SK-N-SH (cell line): ENCODE measurements around the gene PARD3B. TPM values are rescaled to one million over a fixed set of nuclear protein-coding genes. Genes with fewer than 3 reads are reported as not detected.

ENCODE experiments used
- CTCF ChIA-PET: fragments of 300-600, 350-600 bp; formaldehyde crosslinking; extraction: SDS; loops from one replicate; lab custom pipeline; 2021; lab: Yijun Ruan, JAX
- POLR2A ChIA-PET: fragments of 350-600 bp; sonication (Branson Sonifier 250); formaldehyde crosslinking; extraction: SDS; loops from one replicate; lab custom pipeline; 2020; ENCODE audit warnings: antibody characterized with exemption, inconsistent platforms; lab: Yijun Ruan, JAX
- DNase-seq: peaks from one replicate; pipeline ENCODE4 v3.0.0; 2012
- H2AFZ ChIP-seq: fragments of 200-600 bp; sonication (generic); 2 replicates; pipeline ENCODE4 v1.8.1; 2016; ENCODE audit warnings: antibody characterized with exemption, mild to moderate bottlenecking, low read depth
- H3F3A ChIP-seq: fragments of 200-600 bp; sonication (generic); replicated peaks from 2 replicates; pipeline ENCODE3; 2016; ENCODE audit warnings: antibody characterized with exemption, mild to moderate bottlenecking; ENCODE audit not compliant: insufficient read depth
- H3K27ac ChIP-seq, 2 experiments: fragments of 200-500 bp in 1 of 2; fragments of 200-600 bp in 1 of 2; sonication (Bioruptor generic) in 1 of 2; sonication (generic), shearing (Covaris generic) in 1 of 2; 2 replicates each; pipeline versions ENCODE4 v1.5.1 to v1.6.1; 2014 to 2016; ENCODE audit warnings: low read depth in 2 of 2, inconsistent platforms in 1 of 2, low read length in 1 of 2, mild to moderate bottlenecking in 1 of 2, mixed read lengths in 1 of 2
- H3K27me3 ChIP-seq: fragments of 200-600 bp; sonication (generic), shearing (Covaris generic); 2 replicates; pipeline ENCODE4 v1.6.1; 2016; ENCODE audit warnings: mixed run types; ENCODE audit not compliant: insufficient read depth
- H3K36me3 ChIP-seq, 2 experiments: fragments of 200-500 bp in 1 of 2; fragments of 200-600 bp in 1 of 2; sonication (Bioruptor generic) in 1 of 2; sonication (generic) in 1 of 2; replicated peaks in 1 of 2; 2 replicates each; pipeline versions ENCODE3 to v1.5.1; 2014 to 2016; ENCODE audit warnings: low read length in 1 of 2, mild to moderate bottlenecking in 1 of 2; ENCODE audit not compliant: insufficient read depth in 2 of 2, control insufficient read depth in 1 of 2
- H3K4me1 ChIP-seq, 2 experiments: fragments of 200-500 bp in 1 of 2; fragments of 200-600 bp in 1 of 2; sonication (Bioruptor generic) in 1 of 2; sonication (generic), shearing (Covaris generic) in 1 of 2; 2 replicates each; pipeline versions ENCODE4 v1.5.1 to v1.6.1; 2014 to 2016; ENCODE audit warnings: low read depth in 1 of 2, low read length in 1 of 2, mixed run types in 1 of 2; ENCODE audit not compliant: insufficient read depth in 2 of 2, control insufficient read depth in 1 of 2
- H3K4me2 ChIP-seq: fragments of 200-600 bp; sonication (generic), shearing (Covaris generic); 2 replicates; pipeline ENCODE4 v1.6.1; 2017; ENCODE audit warnings: mixed run types
- H3K4me3 ChIP-seq, 2 experiments: fragments of 200-500 bp in 1 of 2; fragments of 200-600 bp in 1 of 2; sonication (Bioruptor generic) in 1 of 2; sonication (generic), shearing (Covaris generic) in 1 of 2; 2 replicates each; pipeline versions ENCODE4 v1.5.1 to v1.8.1; 2014 to 2016; ENCODE audit warnings: low read depth in 2 of 2, inconsistent platforms in 1 of 2, low read length in 1 of 2, mild to moderate bottlenecking in 1 of 2, mixed read lengths in 1 of 2, moderate library complexity in 1 of 2
- H3K79me2 ChIP-seq: fragments of 200-600 bp; sonication (generic); 2 replicates; pipeline ENCODE4 v1.8.1; 2017; ENCODE audit warnings: mild to moderate bottlenecking; ENCODE audit not compliant: insufficient read depth
- H3K9ac ChIP-seq: fragments of 200-600 bp; sonication (generic); 2 replicates; pipeline ENCODE4 v1.6.1; 2017; ENCODE audit warnings: mixed run types
- H3K9me2 ChIP-seq: fragments of 200-600 bp; sonication (generic); 2 replicates; pipeline ENCODE4 v1.6.1; 2017; ENCODE audit warnings: mixed run types
- H3K9me3 ChIP-seq: fragments of 200-600 bp; sonication (generic); 2 replicates; pipeline ENCODE4 v1.6.1; 2017; ENCODE audit warnings: mixed run types, mild to moderate bottlenecking, moderate library complexity
- H4K20me1 ChIP-seq: fragments of 200-600 bp; sonication (generic); 2 replicates; pipeline ENCODE4 v1.6.1; 2017; ENCODE audit warnings: mild to moderate bottlenecking, mixed run types; ENCODE audit not compliant: insufficient read depth
- CHD2 ChIP-seq: fragments of 150-350 bp; IDR thresholded peaks from 2 replicates; pipeline ENCODE4 v1.6.1; 2018; ENCODE audit warnings: low read length; ENCODE audit not compliant: partially characterized antibody
- ELF1 ChIP-seq: IDR thresholded peaks from 2 replicates; pipeline ENCODE4 v1.4.0; 2012
- EP300 ChIP-seq, 2 experiments: IDR thresholded peaks; 2 replicates each; pipeline versions ENCODE4 v1.4.0 to v1.6.1; 2012; ENCODE audit warnings: borderline replicate concordance in 1 of 2, low read depth in 1 of 2, low read length in 1 of 2
- FOSL2 ChIP-seq: IDR thresholded peaks from 2 replicates; pipeline ENCODE4 v1.4.0; 2012; ENCODE audit warnings: low read depth, mild to moderate bottlenecking, moderate library complexity, borderline replicate concordance
- FOXJ3 ChIP-seq: sonication (generic); formaldehyde crosslinking; IDR thresholded peaks from 2 replicates; pipeline ENCODE4 v1.5.1; 2020; ENCODE audit warnings: mild to moderate bottlenecking, missing genetic modification reagents
- FOXM1 ChIP-seq: IDR thresholded peaks from 2 replicates; pipeline ENCODE4 v1.4.0; 2012; ENCODE audit warnings: low read depth, mild to moderate bottlenecking
- GABPA ChIP-seq: IDR thresholded peaks from 2 replicates; pipeline ENCODE4 v1.4.0; 2012; ENCODE audit warnings: low read depth, mild to moderate bottlenecking
- GATA2 ChIP-seq: sonication (generic); formaldehyde crosslinking; IDR thresholded peaks from 2 replicates; pipeline ENCODE4 v1.5.0; 2020; ENCODE audit warnings: mild to moderate bottlenecking, missing genetic modification reagents
- MAX ChIP-seq: IDR thresholded peaks from 2 replicates; pipeline ENCODE4 v1.4.0; 2012; ENCODE audit warnings: low read depth
- MEF2A ChIP-seq: IDR thresholded peaks from 2 replicates; pipeline ENCODE4 v1.4.0; 2012; ENCODE audit warnings: low read depth, borderline replicate concordance
- NFIC ChIP-seq: IDR thresholded peaks from 2 replicates; pipeline ENCODE4 v1.4.0; 2012; ENCODE audit warnings: borderline replicate concordance
- NRF1 ChIP-seq: IDR thresholded peaks from 2 replicates; pipeline ENCODE4 v1.6.1; 2012; ENCODE audit warnings: low read depth, mild to moderate bottlenecking, low read length
- RCOR1 ChIP-seq: fragments of 150-350 bp; IDR thresholded peaks from 2 replicates; pipeline ENCODE4 v1.6.1; 2017; ENCODE audit warnings: antibody characterized with exemption, low read length
- RFX5 ChIP-seq: IDR thresholded peaks from 2 replicates; pipeline ENCODE4 v1.6.1; 2012; ENCODE audit warnings: mild to moderate bottlenecking, improper control_type of control experiment, low read length
- SIN3A ChIP-seq: IDR thresholded peaks from 2 replicates; pipeline ENCODE4 v1.6.1; 2012; ENCODE audit warnings: low read depth, mild to moderate bottlenecking, low read length, moderate library complexity, borderline replicate concordance
- SMC3 ChIP-seq: IDR thresholded peaks from 2 replicates; pipeline ENCODE4 v1.6.1; 2012; ENCODE audit warnings: low read depth, low read length, improper control_type of control experiment
- TAF1 ChIP-seq: IDR thresholded peaks from 2 replicates; pipeline ENCODE4 v1.6.1; 2012; ENCODE audit warnings: low read depth, mild to moderate bottlenecking, low read length, moderate library complexity, borderline replicate concordance
- TCF12 ChIP-seq: IDR thresholded peaks from 2 replicates; pipeline ENCODE4 v1.4.0; 2012
- TEAD4 ChIP-seq: IDR thresholded peaks from 2 replicates; pipeline ENCODE4 v1.4.0; 2012; ENCODE audit warnings: mild to moderate bottlenecking, borderline replicate concordance; ENCODE audit not compliant: insufficient read depth
- USF1 ChIP-seq: IDR thresholded peaks from 2 replicates; pipeline ENCODE4 v1.4.0; 2012; ENCODE audit warnings: low read depth, borderline replicate concordance
- WGBS: methylation state at CpG from one replicate; pipeline ENCODE4 v1.1.6; 2017; ENCODE audit warnings: low lambda C conversion rate; 5-methylcytosine and 5-hydroxymethylcytosine counted together
- polyA plus RNA-seq, 3 experiments: library from polyadenylated mRNA; depleted of rRNA; stranded (reverse); fragments of >200 nt; gene quantifications; 2 replicates each; pipeline ENCODE4 v1.2.3, GENCODE V29; 2012
- TF ChIP-seq, protein P1 (sequence below): IDR thresholded peaks from 2 replicates; pipeline ENCODE4; 2012
- TF ChIP-seq, protein P2 (sequence below): IDR thresholded peaks from 2 replicates; pipeline ENCODE4 v1.6.1; 2012; ENCODE audit warnings: mild to moderate bottlenecking, low read depth, low read length, moderate library complexity

The PARD3B gene
- polyA plus RNA-seq, 1 of the 3 experiments (the other 2 are of a cell fraction) = 0.87 TPM

DNA sequence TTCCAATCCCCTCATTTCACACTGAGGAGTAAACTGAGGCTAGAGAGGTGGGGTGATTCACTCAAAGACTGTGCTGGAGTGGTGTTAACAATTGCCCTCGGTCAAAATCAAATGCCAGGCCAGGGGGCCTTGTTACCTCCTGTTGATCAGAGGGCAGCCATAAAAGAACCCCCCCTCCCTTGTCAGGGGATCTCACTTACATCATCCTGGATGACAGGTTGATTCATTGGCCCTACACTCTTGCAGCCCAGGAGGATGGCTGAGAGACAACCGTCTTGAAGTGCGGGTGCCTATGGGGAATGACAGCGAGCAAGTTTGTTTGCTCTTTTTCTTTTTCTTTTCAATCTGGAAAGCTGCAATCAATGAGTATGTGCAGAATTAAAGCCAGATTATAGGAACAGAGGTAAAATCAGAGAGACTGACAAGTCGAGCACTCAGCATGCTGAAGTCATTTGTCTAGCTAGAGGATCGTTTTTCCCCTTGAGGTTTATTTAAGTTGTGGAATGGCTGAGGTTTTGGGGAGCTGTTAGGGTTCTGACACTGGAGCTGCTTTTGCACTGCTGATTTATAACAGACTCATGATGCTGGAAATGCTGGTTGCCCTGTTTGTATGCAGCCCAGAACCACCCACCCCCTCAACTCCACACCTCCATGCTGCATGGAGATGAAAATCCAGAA is 1110.6 kb downstream of the PARD3B start:
- Histone ChIP-seq H3K9me2 (no peaks in the 10 kb centered on the region), H3K9me3 (no peaks in the 10 kb centered on the region), H3K36me3 (no peaks in the 10 kb centered on the region), H3K4me1 (peaks cover 3 to 29% of the 10 kb centered on the region in 2 experiments), H3K27me3 (no peaks in the 10 kb centered on the region), H3K79me2 (no peaks in the 10 kb centered on the region), H3K9ac (no peak overlapping the region), H4K20me1 (no peaks in the 10 kb centered on the region), H3K4me3 (no peak overlapping the region), H2AFZ (no peak overlapping the region), H3K27ac (peak overlapping the region in 1 of 2 experiments; percentile 84; a peak in 2 of 4 replicates), H3F3A (peaks cover 15% of the 10 kb centered on the region), H3K4me2 (0 out of 2 replicates have a peak overlapping the region, but pooled peaks have one; percentile 4)
- DNase-seq = no peak
- ChIA-PET POLR2A (no interaction called here), CTCF (interaction anchor here (1.1 kb wide), 2 partner anchors 13 to 292 kb away, joined by 3 read pairs; no protein-coding TSS in a partner anchor)
- 71% methylated on average over 6 of the region's 6 CpGs for WGBS
- TF ChIP-seq FOXJ3 (CRISPR knock-in tag) (no peak), GABPA (no peak), USF1 (no peak)
- TF ChIP-seq, protein P1, sequence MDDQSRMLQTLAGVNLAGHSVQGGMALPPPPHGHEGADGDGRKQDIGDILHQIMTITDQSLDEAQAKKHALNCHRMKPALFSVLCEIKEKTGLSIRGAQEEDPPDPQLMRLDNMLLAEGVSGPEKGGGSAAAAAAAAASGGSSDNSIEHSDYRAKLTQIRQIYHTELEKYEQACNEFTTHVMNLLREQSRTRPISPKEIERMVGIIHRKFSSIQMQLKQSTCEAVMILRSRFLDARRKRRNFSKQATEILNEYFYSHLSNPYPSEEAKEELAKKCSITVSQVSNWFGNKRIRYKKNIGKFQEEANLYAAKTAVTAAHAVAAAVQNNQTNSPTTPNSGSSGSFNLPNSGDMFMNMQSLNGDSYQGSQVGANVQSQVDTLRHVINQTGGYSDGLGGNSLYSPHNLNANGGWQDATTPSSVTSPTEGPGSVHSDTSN = peak; percentile 41; the same call in 1 of the 2 replicates

GRCh38 chr2:205656461-205656860 is 1111.2 kb downstream of the PARD3B start:
- H3F3A ChIP-seq = peaks cover 18% of the 10 kb centered on the region
- H3K27ac ChIP-seq = no peak overlapping the region
- WGBS = 81% methylated on average over 7 of the region's 7 CpGs
- H3K9ac ChIP-seq = no peak overlapping the region
- no peaks in the 10 kb centered on the region for H4K20me1 ChIP-seq
- H3K9me2 ChIP-seq = no peaks in the 10 kb centered on the region
- ChIA-PET CTCF (interaction anchor here (1.1 kb wide), 1 partner anchor 13 kb away, joined by 3 read pairs; no protein-coding TSS in a partner anchor), POLR2A (no interaction called here)
- H3K4me3 ChIP-seq = no peak overlapping the region
- H3K36me3 ChIP-seq = no peaks in the 10 kb centered on the region
- no peaks in the 10 kb centered on the region for H3K79me2 ChIP-seq
- H3K27me3 ChIP-seq = no peaks in the 10 kb centered on the region
- H3K9me3 ChIP-seq = no peaks in the 10 kb centered on the region
- no peak overlapping the region for H3K4me2 ChIP-seq
- H3K4me1 ChIP-seq = peaks cover 3 to 34% of the 10 kb centered on the region in 2 experiments
- no peak for DNase-seq
- no peak overlapping the region for H2AFZ ChIP-seq
- TF ChIP-seq CHD2 = no peak
- TF ChIP-seq SMC3 = no peak
- TF ChIP-seq NFIC = no peak
- TF ChIP-seq MAX = no peak
- TF ChIP-seq FOXJ3 (CRISPR knock-in tag) = no peak
- TF ChIP-seq EP300 (IDR thresholded peaks at IDR 0.05; ENCODE audit: borderline replicate concordance in 1 of 2, low read depth in 1 of 2, low read length in 1 of 2) = no peak
- TF ChIP-seq NRF1 = no peak
- TF ChIP-seq MEF2A = no peak
- TF ChIP-seq, protein P1 = no peak
- no peak for TF ChIP-seq TEAD4
- TF ChIP-seq, protein P2, sequence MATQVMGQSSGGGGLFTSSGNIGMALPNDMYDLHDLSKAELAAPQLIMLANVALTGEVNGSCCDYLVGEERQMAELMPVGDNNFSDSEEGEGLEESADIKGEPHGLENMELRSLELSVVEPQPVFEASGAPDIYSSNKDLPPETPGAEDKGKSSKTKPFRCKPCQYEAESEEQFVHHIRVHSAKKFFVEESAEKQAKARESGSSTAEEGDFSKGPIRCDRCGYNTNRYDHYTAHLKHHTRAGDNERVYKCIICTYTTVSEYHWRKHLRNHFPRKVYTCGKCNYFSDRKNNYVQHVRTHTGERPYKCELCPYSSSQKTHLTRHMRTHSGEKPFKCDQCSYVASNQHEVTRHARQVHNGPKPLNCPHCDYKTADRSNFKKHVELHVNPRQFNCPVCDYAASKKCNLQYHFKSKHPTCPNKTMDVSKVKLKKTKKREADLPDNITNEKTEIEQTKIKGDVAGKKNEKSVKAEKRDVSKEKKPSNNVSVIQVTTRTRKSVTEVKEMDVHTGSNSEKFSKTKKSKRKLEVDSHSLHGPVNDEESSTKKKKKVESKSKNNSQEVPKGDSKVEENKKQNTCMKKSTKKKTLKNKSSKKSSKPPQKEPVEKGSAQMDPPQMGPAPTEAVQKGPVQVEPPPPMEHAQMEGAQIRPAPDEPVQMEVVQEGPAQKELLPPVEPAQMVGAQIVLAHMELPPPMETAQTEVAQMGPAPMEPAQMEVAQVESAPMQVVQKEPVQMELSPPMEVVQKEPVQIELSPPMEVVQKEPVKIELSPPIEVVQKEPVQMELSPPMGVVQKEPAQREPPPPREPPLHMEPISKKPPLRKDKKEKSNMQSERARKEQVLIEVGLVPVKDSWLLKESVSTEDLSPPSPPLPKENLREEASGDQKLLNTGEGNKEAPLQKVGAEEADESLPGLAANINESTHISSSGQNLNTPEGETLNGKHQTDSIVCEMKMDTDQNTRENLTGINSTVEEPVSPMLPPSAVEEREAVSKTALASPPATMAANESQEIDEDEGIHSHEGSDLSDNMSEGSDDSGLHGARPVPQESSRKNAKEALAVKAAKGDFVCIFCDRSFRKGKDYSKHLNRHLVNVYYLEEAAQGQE = no peak
- TF ChIP-seq ELF1 = no peak
- no peak for TF ChIP-seq RFX5
- TF ChIP-seq TCF12 = no peak
- no peak for TF ChIP-seq GATA2 (CRISPR knock-in tag)
- TF ChIP-seq SIN3A = no peak
- TF ChIP-seq FOXM1 = no peak
- no peak for TF ChIP-seq TAF1
- no peak for TF ChIP-seq RCOR1
- no peak for TF ChIP-seq FOSL2
